Inflammatory macrophage treated with lipopolysaccharide for 1 hour (primary cell): ENCODE results near the gene ZC3HAV1.
A peak's percentile ranks its signal among the peaks of the same experiment; 100 is the strongest.
"Not testable (repeated sequence)": the region's sequence is repeated elsewhere in the genome, so short reads cannot be mapped to it uniquely, and the experiment has no call there.

ENCODE experiments used
- DNase-seq, 2 donors: peaks; one replicate each; pipeline ENCODE4 v3.0.0-alpha.2; 2020 to 2022

ZC3HAV1 gene

GRCh38 chr7:139049111-139049510 is 60.4 kb downstream of the ZC3HAV1 start:
- DNase-seq = no peak

- DNase-seq = peak in 1 of 2 donors; percentile 9
These were observed 61.5 kb downstream of the ZC3HAV1 start for GRCh38 chr7:139047970-139048369.

- no peak for DNase-seq
These were observed 63.4 kb downstream of the ZC3HAV1 start for GRCh38 chr7:139046143-139046542.

GRCh38 chr7:139044813-139045794 is 64.4 kb downstream of the ZC3HAV1 start:
- peak; percentile 10 to 28 for DNase-seq

- DNase-seq = peak in 1 of 2 donors; percentile 12
These were observed 65.4 kb downstream of the ZC3HAV1 start for GRCh38 chr7:139043823-139044812.

- DNase-seq = peak in 1 of 2 donors; percentile 43
These were observed 68.0 kb downstream of the ZC3HAV1 start for GRCh38 chr7:139041378-139042085.

GRCh38 chr7:139038691-139039090 is 70.8 kb downstream of the ZC3HAV1 start:
- no peak for DNase-seq

- DNase-seq = no peak
These were observed 72.6 kb downstream of the ZC3HAV1 start for GRCh38 chr7:139036901-139037300.

- DNase-seq = peak in 1 of 2 donors; percentile 9
These were observed 73.8 kb downstream of the ZC3HAV1 start, which contains the start of gene ZC3HAV1L for GRCh38 chr7:139035586-139036353. TSS of gene ZC3HAV1L (minus strand) at chr7:139036042. CDS start at chr7:139036017, 25 bp downstream.

GRCh38 chr7:139034855-139035585 is 74.5 kb downstream of the ZC3HAV1 start:
- DNase-seq = no peak

GRCh38 chr7:139034336-139034735 is 75.2 kb downstream of the ZC3HAV1 start:
- DNase-seq = no peak

GRCh38 chr7:139033346-139034114 is 76.0 kb downstream of the ZC3HAV1 start:
- no peak for DNase-seq

- DNase-seq = no peak
These were observed 77.0 kb downstream of the ZC3HAV1 start for GRCh38 chr7:139032473-139032872.

GRCh38 chr7:139029353-139029752 is 80.2 kb downstream of the ZC3HAV1 start:
- no peak for DNase-seq

GRCh38 chr7:139026551-139026950 is 83.0 kb downstream of the ZC3HAV1 start:
- no peak for DNase-seq

GRCh38 chr7:139025861-139026260 is 83.7 kb downstream of the ZC3HAV1 start:
- DNase-seq = not testable (repeated sequence)

GRCh38 chr7:139023076-139023475 is 86.4 kb downstream of the ZC3HAV1 start:
- no peak for DNase-seq

- DNase-seq = no peak
These were observed 87.2 kb downstream of the ZC3HAV1 start for GRCh38 chr7:139022286-139022685.

GRCh38 chr7:139018910-139019309 is 90.6 kb downstream of the ZC3HAV1 start:
- no peak for DNase-seq

GRCh38 chr7:139016931-139017511 is 92.5 kb downstream of the ZC3HAV1 start:
- peak; percentile 31 to 68 for DNase-seq
